ENCODE measurements around the gene TMEM53.

Gene TMEM53

GRCh38 chr1:44647896-44648295 lies 26.4 kb downstream of the TMEM53 start:
- no peaks in the 10 kb centered on the region for H3K27me3 ChIP-seq (ENCODE audit: control insufficient read depth, insufficient read depth, low read length)
- DNase-seq (ENCODE audit: low read depth, low spot score) = no peak
- no peak overlapping the region for H3K27ac ChIP-seq (ENCODE audit: low read length)
- no peaks in the 10 kb centered on the region; the same call in 1 of the 2 replicates for H3K4me1 ChIP-seq (ENCODE audit: control insufficient read depth, insufficient read depth, low read length)
- H3K4me3 ChIP-seq (ENCODE audit: low read length) = no peak overlapping the region
- peaks cover 29% of the 10 kb centered on the region for H3K36me3 ChIP-seq (ENCODE audit: control insufficient read depth, insufficient read depth, low read length)
- H3K9me3 ChIP-seq (ENCODE audit: control insufficient read depth, insufficient read depth, low read length) = no peaks in the 10 kb centered on the region
- WGBS (ENCODE audit: insufficient coverage, insufficient read length) = no CpG with 5 or more reads among the region's 2 CpGs

GRCh38 chr1:44646261-44647110 lies 27.8 kb downstream of the TMEM53 start:
- Histone ChIP-seq H3K27me3 (ENCODE audit: control insufficient read depth, insufficient read depth, low read length) (no peaks in the 10 kb centered on the region), H3K9me3 (ENCODE audit: control insufficient read depth, insufficient read depth, low read length) (no peaks in the 10 kb centered on the region), H3K4me3 (ENCODE audit: low read length) (no peak overlapping the region), H3K4me1 (ENCODE audit: control insufficient read depth, insufficient read depth, low read length) (no peaks in the 10 kb centered on the region; the same call in 1 of the 2 replicates), H3K27ac (ENCODE audit: low read length) (no peak overlapping the region), H3K36me3 (ENCODE audit: control insufficient read depth, insufficient read depth, low read length) (peaks cover 40% of the 10 kb centered on the region)
- DNase-seq (ENCODE audit: low read depth, low spot score) = no peak
- WGBS (ENCODE audit: insufficient coverage, insufficient read length) = no CpG with 5 or more reads among the region's 28 CpGs

GRCh38 chr1:44645476-44646244 lies 28.6 kb downstream of the TMEM53 start:
- no peak overlapping the region for H3K4me3 ChIP-seq (ENCODE audit: low read length)
- H3K27ac ChIP-seq (ENCODE audit: low read length) = no peak overlapping the region
- no CpG with 5 or more reads among the region's 18 CpGs for WGBS (ENCODE audit: insufficient coverage, insufficient read length)
- no peaks in the 10 kb centered on the region; the same call in 1 of the 2 replicates for H3K4me1 ChIP-seq (ENCODE audit: control insufficient read depth, insufficient read depth, low read length)
- H3K9me3 ChIP-seq (ENCODE audit: control insufficient read depth, insufficient read depth, low read length) = no peaks in the 10 kb centered on the region
- no peaks in the 10 kb centered on the region for H3K27me3 ChIP-seq (ENCODE audit: control insufficient read depth, insufficient read depth, low read length)
- no peak for DNase-seq (ENCODE audit: low read depth, low spot score)
- H3K36me3 ChIP-seq (ENCODE audit: control insufficient read depth, insufficient read depth, low read length) = peaks cover 38% of the 10 kb centered on the region

GRCh38 chr1:44644806-44645205 lies 29.5 kb downstream of the TMEM53 start:
- Histone ChIP-seq H3K4me1 (ENCODE audit: control insufficient read depth, insufficient read depth, low read length) (no peaks in the 10 kb centered on the region; the same call in 1 of the 2 replicates), H3K9me3 (ENCODE audit: control insufficient read depth, insufficient read depth, low read length) (no peaks in the 10 kb centered on the region), H3K27me3 (ENCODE audit: control insufficient read depth, insufficient read depth, low read length) (no peaks in the 10 kb centered on the region), H3K4me3 (ENCODE audit: low read length) (no peak overlapping the region), H3K27ac (ENCODE audit: low read length) (no peak overlapping the region), H3K36me3 (ENCODE audit: control insufficient read depth, insufficient read depth, low read length) (peaks cover 34% of the 10 kb centered on the region)
- DNase-seq (ENCODE audit: low read depth, low spot score) = no peak
- WGBS (ENCODE audit: insufficient coverage, insufficient read length) = no CpG with 5 or more reads among the region's 7 CpGs

- Histone ChIP-seq H3K27me3 (ENCODE audit: control insufficient read depth, insufficient read depth, low read length) (no peaks in the 10 kb centered on the region), H3K4me3 (ENCODE audit: low read length) (no peak overlapping the region), H3K9me3 (ENCODE audit: control insufficient read depth, insufficient read depth, low read length) (no peaks in the 10 kb centered on the region), H3K4me1 (ENCODE audit: control insufficient read depth, insufficient read depth, low read length) (no peaks in the 10 kb centered on the region), H3K27ac (ENCODE audit: low read length) (no peak overlapping the region), H3K36me3 (ENCODE audit: control insufficient read depth, insufficient read depth, low read length) (peaks cover 34% of the 10 kb centered on the region)
- no peak for DNase-seq (ENCODE audit: low read depth, low spot score)
- no CpG with 5 or more reads among the region's 9 CpGs for WGBS (ENCODE audit: insufficient coverage, insufficient read length)
These were observed 30.5 kb downstream of the TMEM53 start for GRCh38 chr1:44643721-44644334.

- Histone ChIP-seq H3K9me3 (ENCODE audit: control insufficient read depth, insufficient read depth, low read length) (no peaks in the 10 kb centered on the region), H3K36me3 (ENCODE audit: control insufficient read depth, insufficient read depth, low read length) (peaks cover 41% of the 10 kb centered on the region), H3K27me3 (ENCODE audit: control insufficient read depth, insufficient read depth, low read length) (no peaks in the 10 kb centered on the region), H3K4me3 (ENCODE audit: low read length) (no peak overlapping the region), H3K27ac (ENCODE audit: low read length) (no peak overlapping the region), H3K4me1 (ENCODE audit: control insufficient read depth, insufficient read depth, low read length) (no peaks in the 10 kb centered on the region)
- no peak for DNase-seq (ENCODE audit: low read depth, low spot score)
- WGBS (ENCODE audit: insufficient coverage, insufficient read length) = no CpG with 5 or more reads among the region's 3 CpGs
These were observed 31.4 kb downstream of the TMEM53 start for GRCh38 chr1:44642925-44643324.

GRCh38 chr1:44642255-44642654 lies 32.0 kb downstream of the TMEM53 start:
- WGBS (ENCODE audit: insufficient coverage, insufficient read length) = no CpG with 5 or more reads among the region's 2 CpGs
- H3K27ac ChIP-seq (ENCODE audit: low read length) = no peak overlapping the region

GRCh38 chr1:44641126-44642102 lies 32.9 kb downstream of the TMEM53 start:
- no CpG with 5 or more reads among the region's 12 CpGs for WGBS (ENCODE audit: insufficient coverage, insufficient read length)
- no peaks in the 10 kb centered on the region for H3K4me1 ChIP-seq (ENCODE audit: control insufficient read depth, insufficient read depth, low read length)
- peaks cover 47% of the 10 kb centered on the region for H3K36me3 ChIP-seq (ENCODE audit: control insufficient read depth, insufficient read depth, low read length)

More at GRCh38 chr1:44642255-44642654, 32.0 kb downstream of the TMEM53 start:
- H3K9me3 ChIP-seq (ENCODE audit: control insufficient read depth, insufficient read depth, low read length) = no peaks in the 10 kb centered on the region
- H3K36me3 ChIP-seq (ENCODE audit: control insufficient read depth, insufficient read depth, low read length) = peaks cover 40% of the 10 kb centered on the region
- no peaks in the 10 kb centered on the region for H3K4me1 ChIP-seq (ENCODE audit: control insufficient read depth, insufficient read depth, low read length)
- DNase-seq (ENCODE audit: low read depth, low spot score) = no peak
- H3K4me3 ChIP-seq (ENCODE audit: low read length) = no peak overlapping the region
- no peaks in the 10 kb centered on the region for H3K27me3 ChIP-seq (ENCODE audit: control insufficient read depth, insufficient read depth, low read length)

GRCh38 chr1:44640200-44640853 lies 34.0 kb downstream of the TMEM53 start:
- no peak for DNase-seq (ENCODE audit: low read depth, low spot score)
- Histone ChIP-seq H3K27me3 (ENCODE audit: control insufficient read depth, insufficient read depth, low read length) (no peaks in the 10 kb centered on the region), H3K4me1 (ENCODE audit: control insufficient read depth, insufficient read depth, low read length) (no peaks in the 10 kb centered on the region), H3K9me3 (ENCODE audit: control insufficient read depth, insufficient read depth, low read length) (no peaks in the 10 kb centered on the region), H3K4me3 (ENCODE audit: low read length) (no peak overlapping the region), H3K27ac (ENCODE audit: low read length) (no peak overlapping the region), H3K36me3 (ENCODE audit: control insufficient read depth, insufficient read depth, low read length) (peaks cover 55% of the 10 kb centered on the region)
- WGBS (ENCODE audit: insufficient coverage, insufficient read length) = no CpG with 5 or more reads among the region's 24 CpGs

More at GRCh38 chr1:44641126-44642102, 32.9 kb downstream of the TMEM53 start:
- Histone ChIP-seq H3K9me3 (ENCODE audit: control insufficient read depth, insufficient read depth, low read length) (no peaks in the 10 kb centered on the region), H3K4me3 (ENCODE audit: low read length) (no peak overlapping the region), H3K27me3 (ENCODE audit: control insufficient read depth, insufficient read depth, low read length) (no peaks in the 10 kb centered on the region), H3K27ac (ENCODE audit: low read length) (no peak overlapping the region)
- DNase-seq (ENCODE audit: low read depth, low spot score) = no peak

All from iPS DF 6.9 (cell line).